ENCODE results near the gene HUWE1. TPM values are rescaled to one million over a fixed set of nuclear protein-coding genes. Genes with fewer than 3 reads are reported as not detected.

HUWE1 gene
- polyA plus RNA-seq, 1 experiment, result 57.5 TPM

- no peak for DNase-seq (ENCODE audit: low read depth)
- CTCF ChIA-PET, result no interaction called here
Observed at GRCh38 chrX:53494436-53494835, 192.1 kb downstream of the HUWE1 start.

GRCh38 chrX:53486285-53486684 lies 200.2 kb downstream of the HUWE1 start:
- POLR2A ChIA-PET, result no interaction called here
- CTCF ChIA-PET, result no interaction called here
- Histone ChIP-seq H3K4me3 (ENCODE audit: low read depth, low read length) (no peak overlapping the region), H3K27me3 (ENCODE audit: control insufficient read depth, insufficient read depth, low read length) (no peaks in the 10 kb centered on the region), H3K36me3 (ENCODE audit: control insufficient read depth, insufficient read depth, low read length) (no peaks in the 10 kb centered on the region)
- TF ChIP-seq CTCF (IDR thresholded peaks at IDR 0.05; ENCODE audit: insufficient read depth, low read depth, low read length), result no peak
- no peak for DNase-seq (ENCODE audit: low read depth)

More at GRCh38 chrX:53494436-53494835, 192.1 kb downstream of the HUWE1 start:
- Histone ChIP-seq H3K27me3 (ENCODE audit: control insufficient read depth, insufficient read depth, low read length) (no peaks in the 10 kb centered on the region), H3K36me3 (ENCODE audit: control insufficient read depth, insufficient read depth, low read length) (no peaks in the 10 kb centered on the region), H3K4me3 (ENCODE audit: low read depth, low read length) (no peak overlapping the region)
- POLR2A ChIA-PET, result no interaction called here
- no peak for TF ChIP-seq CTCF (IDR thresholded peaks at IDR 0.05; ENCODE audit: insufficient read depth, low read depth, low read length)

- ChIA-PET POLR2A (no interaction called here), CTCF (interaction anchor here (1.2 to 3.4 kb wide), 2 partner anchors 166 to 171 kb away, joined by 6 to 21 read pairs; no protein-coding TSS in a partner anchor)
- no peak overlapping the region for H3K4me3 ChIP-seq (ENCODE audit: low read depth, low read length)
- H3K27me3 ChIP-seq (ENCODE audit: control insufficient read depth, insufficient read depth, low read length), result no peaks in the 10 kb centered on the region
- H3K36me3 ChIP-seq (ENCODE audit: control insufficient read depth, insufficient read depth, low read length), result no peaks in the 10 kb centered on the region
- no peak for DNase-seq (ENCODE audit: low read depth)
- TF ChIP-seq CTCF (IDR thresholded peaks at IDR 0.05; ENCODE audit: insufficient read depth, low read depth, low read length), result no peak
Observed at GRCh38 chrX:53483838-53484405, 202.6 kb downstream of the HUWE1 start.

- H3K27me3 ChIP-seq (ENCODE audit: control insufficient read depth, insufficient read depth, low read length), result no peaks in the 10 kb centered on the region
- DNase-seq (ENCODE audit: low read depth), result no peak
- no peaks in the 10 kb centered on the region for H3K36me3 ChIP-seq (ENCODE audit: control insufficient read depth, insufficient read depth, low read length)
- CTCF ChIA-PET, result interaction anchor here (1.2 to 3.4 kb wide), 2 partner anchors 166 to 170 kb away, joined by 6 to 21 read pairs; no protein-coding TSS in a partner anchor
- no peak for TF ChIP-seq CTCF (IDR thresholded peaks at IDR 0.05; ENCODE audit: insufficient read depth, low read depth, low read length)
- POLR2A ChIA-PET, result no interaction called here
- no peak overlapping the region for H3K4me3 ChIP-seq (ENCODE audit: low read depth, low read length)
Observed at GRCh38 chrX:53483416-53483815, 203.1 kb downstream of the HUWE1 start.

Small RNAs within 50 kb of the gene (small RNA-seq; reads per million reads assigned to genes)
- gene MIR98 (ENCODE audit: insufficient read length, low read depth, low replicate concordance) (19,669 reads per million, percentile 99 among the genes with 10 or more reads in this experiment), gene MIRLET7F2 (ENCODE audit: insufficient read length, low read depth, low replicate concordance) (2,621 reads per million, percentile 98 among the genes with 10 or more reads in this experiment)

Measured in BJ (cell line).